ENCODE data around the gene INPP5A.

Gene INPP5A

GRCh38 chr10:132798403-132798802 lies 260.8 kb downstream of the INPP5A start:
- Histone ChIP-seq H3K4me3 (ENCODE audit: low read length) (no peak overlapping the region), H3K79me2 (ENCODE audit: control insufficient read depth, low read length) (no peaks in the 10 kb centered on the region)
- no peak for TF ChIP-seq EZH2phosphoT487 (IDR thresholded peaks at IDR 0.05; ENCODE audit: borderline replicate concordance, low read length)
- TF ChIP-seq CTCF (IDR thresholded peaks at IDR 0.05; ENCODE audit: low read depth, low read length, poor library complexity, severe bottlenecking), result no peak

GRCh38 chr10:132798876-132799275 lies 261.3 kb downstream of the INPP5A start:
- H3K36me3 ChIP-seq (ENCODE audit: control insufficient read depth, low read length), result no peaks in the 10 kb centered on the region
- no peaks in the 10 kb centered on the region for H3K27me3 ChIP-seq (ENCODE audit: control insufficient read depth, low read length)
- no peak overlapping the region for H3K27ac ChIP-seq (ENCODE audit: low read depth, low read length)
- no peaks in the 10 kb centered on the region for H4K20me1 ChIP-seq (ENCODE audit: control insufficient read depth, insufficient read depth, low read depth, low read length)
- peaks cover 10% of the 10 kb centered on the region; the same call in 1 of the 2 replicates for H3K9me3 ChIP-seq (ENCODE audit: control insufficient read depth, insufficient read depth, low read length)
- H3K4me1 ChIP-seq (ENCODE audit: control insufficient read depth, low read length), result no peaks in the 10 kb centered on the region
- H3F3A ChIP-seq (ENCODE audit: control insufficient read depth, insufficient read depth), result no peaks in the 10 kb centered on the region
- H3K79me2 ChIP-seq (ENCODE audit: control insufficient read depth, low read length), result no peaks in the 10 kb centered on the region
- H3K4me3 ChIP-seq (ENCODE audit: low read length), result no peak overlapping the region
- H3K9me2 ChIP-seq (replicated peaks; ENCODE audit: control insufficient read depth, low read length), result no peaks in the 10 kb centered on the region
- H3K4me2 ChIP-seq (ENCODE audit: low read length), result no peak overlapping the region
- no peak for TF ChIP-seq EZH2phosphoT487 (IDR thresholded peaks at IDR 0.05; ENCODE audit: borderline replicate concordance, low read length)
- TF ChIP-seq CTCF (IDR thresholded peaks at IDR 0.05; ENCODE audit: low read depth, low read length, poor library complexity, severe bottlenecking), result no peak

More at GRCh38 chr10:132798403-132798802, 260.8 kb downstream of the INPP5A start:
- Histone ChIP-seq H3K9me2 (replicated peaks; ENCODE audit: control insufficient read depth, low read length) (no peaks in the 10 kb centered on the region), H3K9me3 (ENCODE audit: control insufficient read depth, insufficient read depth, low read length) (peaks cover 10% of the 10 kb centered on the region; the same call in 1 of the 2 replicates), H3K4me2 (ENCODE audit: low read length) (no peak overlapping the region), H3K4me1 (ENCODE audit: control insufficient read depth, low read length) (no peaks in the 10 kb centered on the region), H4K20me1 (ENCODE audit: control insufficient read depth, insufficient read depth, low read depth, low read length) (no peaks in the 10 kb centered on the region), H3F3A (ENCODE audit: control insufficient read depth, insufficient read depth) (no peaks in the 10 kb centered on the region), H3K27ac (ENCODE audit: low read depth, low read length) (no peak overlapping the region), H3K27me3 (ENCODE audit: control insufficient read depth, low read length) (no peaks in the 10 kb centered on the region), H3K36me3 (ENCODE audit: control insufficient read depth, low read length) (no peaks in the 10 kb centered on the region)

GRCh38 chr10:132799865-132800264 lies 262.3 kb downstream of the INPP5A start:
- H3K27me3 ChIP-seq (ENCODE audit: control insufficient read depth, low read length), result no peaks in the 10 kb centered on the region
- H3K36me3 ChIP-seq (ENCODE audit: control insufficient read depth, low read length), result no peaks in the 10 kb centered on the region
- H3K9me2 ChIP-seq (replicated peaks; ENCODE audit: control insufficient read depth, low read length), result no peaks in the 10 kb centered on the region
- H3F3A ChIP-seq (ENCODE audit: control insufficient read depth, insufficient read depth), result no peaks in the 10 kb centered on the region
- H3K27ac ChIP-seq (ENCODE audit: low read depth, low read length), result no peak overlapping the region
- no peaks in the 10 kb centered on the region for H3K79me2 ChIP-seq (ENCODE audit: control insufficient read depth, low read length)
- peaks cover 10% of the 10 kb centered on the region; the same call in 1 of the 2 replicates for H3K9me3 ChIP-seq (ENCODE audit: control insufficient read depth, insufficient read depth, low read length)
- no peaks in the 10 kb centered on the region for H3K4me1 ChIP-seq (ENCODE audit: control insufficient read depth, low read length)
- TF ChIP-seq CTCF (IDR thresholded peaks at IDR 0.05; ENCODE audit: low read depth, low read length, poor library complexity, severe bottlenecking) (no peak), EZH2phosphoT487 (IDR thresholded peaks at IDR 0.05; ENCODE audit: borderline replicate concordance, low read length) (no peak)
- no peaks in the 10 kb centered on the region for H4K20me1 ChIP-seq (ENCODE audit: control insufficient read depth, insufficient read depth, low read depth, low read length)
- H3K4me2 ChIP-seq (ENCODE audit: low read length), result no peak overlapping the region
- no peak overlapping the region for H3K4me3 ChIP-seq (ENCODE audit: low read length)

Measured in DOHH2 (cell line).